BJ (cell line): ENCODE data around the gene P2RX4. TPM values are rescaled to one million over a fixed set of nuclear protein-coding genes. Genes with fewer than 3 reads are reported as not detected.
"Not testable (repeated sequence)": the region's sequence is repeated elsewhere in the genome, so short reads cannot be mapped to it uniquely, and the experiment has no call there.

Experiments used
- CTCF ChIA-PET: fragments of 350-600 bp; formaldehyde crosslinking; extraction: SDS; loops from one replicate; lab custom pipeline; 2021; ENCODE audit warnings: antibody characterized with exemption, inconsistent platforms; lab: Yijun Ruan, JAX
- POLR2A ChIA-PET: fragments of 300-600 bp; sonication (Branson Sonifier 250); formaldehyde crosslinking; extraction: SDS; loops from one replicate; lab custom pipeline; 2021; ENCODE audit warnings: antibody characterized with exemption; lab: Charles Lee
- DNase-seq: peaks from one replicate; pipeline ENCODE4 v3.0.0-alpha.2; 2011; ENCODE audit warnings: low read depth
- H3K27me3 ChIP-seq: 2 replicates; pipeline ENCODE4 v1.6.0; 2011; ENCODE audit warnings: low read length; ENCODE audit not compliant: control insufficient read depth, insufficient read depth
- H3K36me3 ChIP-seq: 2 replicates; pipeline ENCODE4 v1.5.1; 2011; ENCODE audit warnings: low read length; ENCODE audit not compliant: control insufficient read depth, insufficient read depth
- H3K4me3 ChIP-seq: 2 replicates; pipeline ENCODE4 v1.5.1; 2011; ENCODE audit warnings: low read depth, mild to moderate bottlenecking, control low read depth, low read length
- polyA plus RNA-seq: library from polyadenylated mRNA; depleted of rRNA; stranded (reverse); fragments of >200 nt; gene quantifications from 2 replicates; pipeline ENCODE4 v1.2.3, GENCODE V29; 2011
- TF ChIP-seq, protein P1 (sequence below): IDR thresholded peaks from 2 replicates; pipeline ENCODE4 v1.5.1; 2011; ENCODE audit warnings: low read depth, mild to moderate bottlenecking, control low read depth, inconsistent platforms, low read length, moderate library complexity; ENCODE audit not compliant: insufficient read depth

P2RX4 gene
- polyA plus RNA-seq, 1 experiment: 25.8 TPM

DNA sequence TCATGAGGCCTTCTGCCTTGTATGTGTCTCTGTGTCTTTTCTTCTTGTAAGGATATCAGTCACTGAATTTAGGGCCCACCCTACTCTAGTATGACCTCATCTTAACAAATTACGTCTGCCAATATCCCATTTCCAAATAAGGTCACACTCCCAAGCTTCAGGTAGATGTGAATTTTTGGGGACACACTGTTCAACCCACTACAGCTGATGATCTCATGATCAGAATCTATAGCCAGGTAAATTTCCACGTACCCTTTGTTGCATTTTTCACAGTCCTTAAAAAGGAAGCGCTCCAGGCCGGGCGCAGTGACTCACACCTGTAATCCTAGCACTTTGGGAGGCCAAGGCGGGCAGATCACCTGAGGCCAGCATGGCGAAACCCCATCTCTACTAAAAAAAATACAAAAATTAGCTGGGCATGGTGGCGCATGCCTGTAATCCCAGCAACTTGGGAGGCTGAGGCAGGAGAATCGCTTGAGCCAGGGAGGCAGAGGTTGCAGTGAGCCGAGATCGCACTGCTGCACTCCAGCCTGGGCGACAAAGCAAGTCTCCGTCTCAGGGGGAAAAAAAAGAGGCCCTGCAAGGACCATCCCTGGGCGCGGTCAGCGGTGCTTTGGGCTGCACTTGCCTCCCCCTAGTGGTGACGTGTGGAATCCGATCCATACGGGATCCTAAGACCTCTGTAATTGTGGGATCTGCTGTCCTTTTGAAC lies 20.1 kb downstream of the P2RX4 start:
- H3K4me3 ChIP-seq, DNase-seq, H3K27me3 ChIP-seq, H3K36me3 ChIP-seq, POLR2A ChIA-PET: not testable (repeated sequence)
- CTCF ChIA-PET: interaction anchor here (0.5 to 2.9 kb wide), 20 partner anchors 8 to 222 kb away, joined by 3 to 28 read pairs (median 3); no protein-coding TSS in a partner anchor
- TF ChIP-seq, protein P1, sequence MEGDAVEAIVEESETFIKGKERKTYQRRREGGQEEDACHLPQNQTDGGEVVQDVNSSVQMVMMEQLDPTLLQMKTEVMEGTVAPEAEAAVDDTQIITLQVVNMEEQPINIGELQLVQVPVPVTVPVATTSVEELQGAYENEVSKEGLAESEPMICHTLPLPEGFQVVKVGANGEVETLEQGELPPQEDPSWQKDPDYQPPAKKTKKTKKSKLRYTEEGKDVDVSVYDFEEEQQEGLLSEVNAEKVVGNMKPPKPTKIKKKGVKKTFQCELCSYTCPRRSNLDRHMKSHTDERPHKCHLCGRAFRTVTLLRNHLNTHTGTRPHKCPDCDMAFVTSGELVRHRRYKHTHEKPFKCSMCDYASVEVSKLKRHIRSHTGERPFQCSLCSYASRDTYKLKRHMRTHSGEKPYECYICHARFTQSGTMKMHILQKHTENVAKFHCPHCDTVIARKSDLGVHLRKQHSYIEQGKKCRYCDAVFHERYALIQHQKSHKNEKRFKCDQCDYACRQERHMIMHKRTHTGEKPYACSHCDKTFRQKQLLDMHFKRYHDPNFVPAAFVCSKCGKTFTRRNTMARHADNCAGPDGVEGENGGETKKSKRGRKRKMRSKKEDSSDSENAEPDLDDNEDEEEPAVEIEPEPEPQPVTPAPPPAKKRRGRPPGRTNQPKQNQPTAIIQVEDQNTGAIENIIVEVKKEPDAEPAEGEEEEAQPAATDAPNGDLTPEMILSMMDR: peak; percentile 89

DNA sequence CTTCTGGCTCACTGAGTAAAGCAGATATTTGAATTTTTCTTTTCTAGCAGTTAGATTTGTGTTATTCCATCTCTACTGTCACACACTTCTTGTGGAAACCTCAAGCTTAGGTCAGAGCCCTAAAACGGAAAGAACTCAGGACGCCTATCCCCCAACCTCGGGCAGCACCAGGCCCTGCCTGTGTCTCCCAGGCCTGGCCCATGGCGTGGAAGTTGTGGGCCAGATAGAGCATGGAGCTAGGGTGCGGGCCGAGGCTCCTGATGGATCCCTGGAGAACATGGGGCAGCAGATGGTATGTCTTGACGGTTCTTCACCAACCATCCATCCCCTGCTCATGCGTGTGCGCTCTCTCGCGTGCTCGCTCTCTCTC lies 20.6 kb downstream of the P2RX4 start:
- ChIA-PET POLR2A (no interaction called here), CTCF (interaction anchor here (0.6 to 2.9 kb wide), 19 partner anchors 9 to 222 kb away, joined by 3 to 28 read pairs (median 3); no protein-coding TSS in a partner anchor)
- no peaks in the 10 kb centered on the region for H3K27me3 ChIP-seq
- peaks cover 2% of the 10 kb centered on the region; the same call in 1 of the 2 replicates for H3K36me3 ChIP-seq
- no peak for DNase-seq
- H3K4me3 ChIP-seq: no peak overlapping the region
- TF ChIP-seq, protein P1: no peak

- ChIA-PET POLR2A (no interaction called here), CTCF (interaction anchor here (1.6 to 2.9 kb wide), 3 partner anchors 12 to 171 kb away, joined by 4 to 21 read pairs (median 7); no protein-coding TSS in a partner anchor)
- no peaks in the 10 kb centered on the region for H3K27me3 ChIP-seq
- H3K4me3 ChIP-seq: no peak overlapping the region
- DNase-seq: no peak
- TF ChIP-seq, protein P1: no peak
- peaks cover 7% of the 10 kb centered on the region; the same call in 1 of the 2 replicates for H3K36me3 ChIP-seq
Observed at GRCh38 chr12:121232163-121232562, 22.2 kb downstream of the P2RX4 start.

GRCh38 chr12:121232977-121233627 lies 23.2 kb downstream of the P2RX4 start:
- H3K36me3 ChIP-seq: peaks cover 8% of the 10 kb centered on the region
- no peak for DNase-seq
- POLR2A ChIA-PET: no interaction called here

More at GRCh38 chr12:121232977-121233627, 23.2 kb downstream of the P2RX4 start:
- TF ChIP-seq, protein P1: 0 out of 2 replicates have a peak, but pooled peaks have one; percentile 3
- CTCF ChIA-PET: interaction anchor here (1.2 kb wide), 1 partner anchor 8 kb away, joined by 3 read pairs; no protein-coding TSS in a partner anchor
- no peaks in the 10 kb centered on the region for H3K27me3 ChIP-seq
- H3K4me3 ChIP-seq: no peak overlapping the region
